ENCODE measurements around the gene VSTM2L.

- no peak for TF ChIP-seq POLR2A (IDR thresholded peaks at IDR 0.05; ENCODE audit: low read depth)
- no peak for TF ChIP-seq POLR2AphosphoS5 (IDR thresholded peaks at IDR 0.05)
- no peak for TF ChIP-seq CTCF (IDR thresholded peaks at IDR 0.05)
These were observed 21.2 kb upstream of the VSTM2L start for GRCh38 chr20:37881601-37882343.
